ENCODE data around the gene ACAA2. TPM values are rescaled to one million over a fixed set of nuclear protein-coding genes. Genes with fewer than 3 reads are reported as not detected.

ACAA2 gene
- polyA plus RNA-seq, 1 of the 3 experiments (the other 2 are of a cell fraction) = 34.9 TPM

- H3K79me2 ChIP-seq (ENCODE audit: insufficient read depth) = no peaks in the 10 kb centered on the region
- WGBS (ENCODE audit: low lambda C conversion rate) = 88% methylated on average over 3 of the region's 6 CpGs
- H3K9ac ChIP-seq = no peak overlapping the region
- DNase-seq = peak; percentile 46
- H3K9me3 ChIP-seq = no peaks in the 10 kb centered on the region
- ChIA-PET POLR2A (no interaction called here), CTCF (interaction anchor here (0.9 to 10.9 kb wide), 7 partner anchors 10 to 335 kb away, joined by 3 to 110 read pairs (median 4); no protein-coding TSS in a partner anchor)
- no peaks in the 10 kb centered on the region for H3K27me3 ChIP-seq (ENCODE audit: insufficient read depth)
- H3K36me3 ChIP-seq (replicated peaks in 1 of 2; ENCODE audit: control insufficient read depth in 1 of 2, insufficient read depth in 2 of 2, low read length in 1 of 2) = no peaks in the 10 kb centered on the region
- no peak overlapping the region for H3K27ac ChIP-seq (ENCODE audit: low read depth in 2 of 2, low read length in 1 of 2)
- no peak overlapping the region for H2AFZ ChIP-seq (ENCODE audit: low read depth)
- H4K20me1 ChIP-seq (ENCODE audit: insufficient read depth) = no peaks in the 10 kb centered on the region
- H3K4me3 ChIP-seq (ENCODE audit: low read depth in 2 of 2, low read length in 1 of 2) = no peak overlapping the region
- H3K4me2 ChIP-seq = no peak overlapping the region
- H3K4me1 ChIP-seq (ENCODE audit: control insufficient read depth in 1 of 2, insufficient read depth in 2 of 2, low read depth in 1 of 2, low read length in 1 of 2) = peaks cover 5 to 15% of the 10 kb centered on the region in 2 experiments; a peak in 3 of 4 replicates
- no peaks in the 10 kb centered on the region for H3K9me2 ChIP-seq
- no peaks in the 10 kb centered on the region for H3F3A ChIP-seq (replicated peaks; ENCODE audit: insufficient read depth)
- TF ChIP-seq POLR2AphosphoS5 (IDR thresholded peaks at IDR 0.05; ENCODE audit: low read depth, low read length) (no peak), CHD2 (IDR thresholded peaks at IDR 0.05; ENCODE audit: low read length, partially characterized antibody) (no peak), NRF1 (IDR thresholded peaks at IDR 0.05; ENCODE audit: low read depth, low read length) (no peak), USF2 (IDR thresholded peaks at IDR 0.05; ENCODE audit: borderline replicate concordance, low read depth, low read length) (no peak), IRF3 (IDR thresholded peaks at IDR 0.05; ENCODE audit: low read depth, low read length) (no peak), SMC3 (IDR thresholded peaks at IDR 0.05; ENCODE audit: low read depth, low read length) (no peak), EZH2phosphoT487 (IDR thresholded peaks at IDR 0.05; ENCODE audit: borderline replicate concordance, low read depth) (no peak), GABPA (IDR thresholded peaks at IDR 0.05; ENCODE audit: low read depth) (no peak), MAX (IDR thresholded peaks at IDR 0.05; ENCODE audit: low read depth) (no peak), USF1 (IDR thresholded peaks at IDR 0.05; ENCODE audit: borderline replicate concordance, low read depth) (no peak), TCF12 (IDR thresholded peaks at IDR 0.05) (no peak), RCOR1 (IDR thresholded peaks at IDR 0.05; ENCODE audit: low read length) (no peak), REST (IDR thresholded peaks at IDR 0.05; ENCODE audit: low read depth, low read length) (no peak), TEAD4 (IDR thresholded peaks at IDR 0.05; ENCODE audit: borderline replicate concordance, insufficient read depth) (no peak), ELF1 (IDR thresholded peaks at IDR 0.05) (no peak)
These were observed 32.5 kb upstream of the ACAA2 start for GRCh38 chr18:49845629-49846360.

All from SK-N-SH (cell line).